HEK293T (cell line): Measurements from ENCODE around the gene ATF6B.

ENCODE experiments used
- CTCF ChIA-PET: fragments of 350-600 bp; formaldehyde crosslinking; extraction: SDS; loops from one replicate; lab custom pipeline; 2021; ENCODE audit warnings: antibody characterized with exemption, inconsistent platforms; lab: Yijun Ruan, JAX
- POLR2A ChIA-PET: fragments of 350-600 bp; formaldehyde crosslinking; extraction: SDS; loops from one replicate; lab custom pipeline; 2020; ENCODE audit warnings: antibody characterized with exemption, inconsistent platforms; lab: Yijun Ruan, JAX
- DNase-seq: peaks from one replicate; pipeline ENCODE4 v3.0.0; 2012; ENCODE audit warnings: mixed read lengths; ENCODE audit errors: extremely low spot score
- ARNT ChIP-seq: fragments of 450-650 bp; IDR thresholded peaks from 2 replicates; pipeline ENCODE4 v1.6.1; 2017; ENCODE audit warnings: mild to moderate bottlenecking
- BHLHE40 ChIP-seq: fragments of 450-650 bp; IDR thresholded peaks from 2 replicates; pipeline ENCODE4 v1.6.1; 2016; ENCODE audit warnings: mild to moderate bottlenecking, moderate library complexity, borderline replicate concordance
- CTBP1 ChIP-seq: fragments of 450-650 bp; IDR thresholded peaks from 2 replicates; pipeline ENCODE4 v1.6.1; 2016; ENCODE audit warnings: borderline replicate concordance
- ELF4 ChIP-seq: fragments of 450-650 bp; IDR thresholded peaks from 2 replicates; pipeline ENCODE4 v1.6.1; 2017; ENCODE audit warnings: antibody characterized with exemption
- FOXA1 ChIP-seq: fragments of 450-650 bp; IDR thresholded peaks from 2 replicates; pipeline ENCODE4 v1.6.1; 2016; ENCODE audit warnings: mild to moderate bottlenecking
- FOXK2 ChIP-seq: fragments of 450-650 bp; IDR thresholded peaks from 2 replicates; pipeline ENCODE4 v1.6.1; 2016; ENCODE audit warnings: mild to moderate bottlenecking
- FOXM1 ChIP-seq: fragments of 450-650 bp; IDR thresholded peaks from 2 replicates; pipeline ENCODE4 v1.6.1; 2017; ENCODE audit warnings: mild to moderate bottlenecking, borderline replicate concordance
- HDGF ChIP-seq: fragments of 450-650 bp; IDR thresholded peaks from 2 replicates; pipeline ENCODE4 v1.6.1; 2017; ENCODE audit warnings: antibody characterized with exemption, borderline replicate concordance
- L3MBTL2 ChIP-seq: fragments of 450-650 bp; conservative IDR thresholded peaks from 2 replicates; pipeline ENCODE4 v1.6.1; 2016; ENCODE audit warnings: mild to moderate bottlenecking
- LEF1 ChIP-seq: fragments of 450-650 bp; IDR thresholded peaks from 2 replicates; pipeline ENCODE4 v1.6.1; 2017; ENCODE audit warnings: mild to moderate bottlenecking, borderline replicate concordance
- NFRKB ChIP-seq: fragments of 450-650 bp; IDR thresholded peaks from 2 replicates; pipeline ENCODE4 v1.6.1; 2016; ENCODE audit warnings: mild to moderate bottlenecking, moderate library complexity
- PKNOX1 ChIP-seq: fragments of 450-650 bp; IDR thresholded peaks from 2 replicates; pipeline ENCODE4 v1.6.1; 2016
- SP1 ChIP-seq: fragments of 450-650 bp; IDR thresholded peaks from 2 replicates; pipeline ENCODE4 v1.6.1; 2017
- SUZ12 ChIP-seq: fragments of 450-650 bp; IDR thresholded peaks from 2 replicates; pipeline ENCODE4 v1.6.1; 2016; ENCODE audit warnings: mild to moderate bottlenecking
- TARDBP ChIP-seq: fragments of 450-650 bp; IDR thresholded peaks from 2 replicates; pipeline ENCODE4 v1.6.1; 2016
- ZNF384 ChIP-seq: fragments of 450-650 bp; IDR thresholded peaks from 2 replicates; pipeline ENCODE4 v1.6.1; 2016

Gene ATF6B

GRCh38 chr6:32167154-32167760 lies 39.2 kb upstream of the ATF6B start:
- TF ChIP-seq TARDBP = no peak
- TF ChIP-seq FOXK2 = no peak
- no peak for TF ChIP-seq FOXM1
- TF ChIP-seq NFRKB = no peak
- TF ChIP-seq ARNT = no peak
- TF ChIP-seq ELF4 = no peak
- TF ChIP-seq CTBP1 = no peak
- TF ChIP-seq ZNF384 = no peak
- no peak for TF ChIP-seq LEF1
- TF ChIP-seq SUZ12 = no peak
- no peak for TF ChIP-seq FOXA1
- no peak for TF ChIP-seq SP1
- TF ChIP-seq L3MBTL2 = no peak
- TF ChIP-seq BHLHE40 = no peak
- TF ChIP-seq HDGF = no peak
- TF ChIP-seq PKNOX1 = no peak
- POLR2A ChIA-PET = interaction anchor here (1.7 to 3.1 kb wide), 3 partner anchors 10 to 38 kb away, joined by 4 to 19 read pairs (median 10); partner anchors contain the start of gene AGPAT1
- CTCF ChIA-PET = interaction anchor here (1.2 kb wide), 1 partner anchor 48 kb away, joined by 3 read pairs; no protein-coding TSS in a partner anchor
- no peak for DNase-seq

- DNase-seq = no peak
- ChIA-PET POLR2A (interaction anchor here (0.8 to 3.1 kb wide), 4 partner anchors 10 to 38 kb away, joined by 3 to 19 read pairs (median 5); partner anchors contain the start of genes AGPAT1 and FKBPL), CTCF (interaction anchor here (0.6 kb wide), 1 partner anchor 27 kb away, joined by 3 read pairs; no protein-coding TSS in a partner anchor)
- no peak for TF ChIP-seq NFRKB
- TF ChIP-seq ZNF384 = no peak
- no peak for TF ChIP-seq LEF1
- no peak for TF ChIP-seq HDGF
- no peak for TF ChIP-seq PKNOX1
- no peak for TF ChIP-seq ARNT
- no peak for TF ChIP-seq L3MBTL2
- no peak for TF ChIP-seq SP1
- TF ChIP-seq FOXA1 = no peak
- no peak for TF ChIP-seq CTBP1
Observed at GRCh38 chr6:32166411-32167061, 38.5 kb upstream of the ATF6B start.

GRCh38 chr6:32164295-32164694 lies 36.2 kb upstream of the ATF6B start, which contains the start of gene EGFL8:
Gene EGFL8 (plus strand): TSS chr6:32164595. CDS start chr6:32166166, 1,571 bp downstream.
- CTCF ChIA-PET = interaction anchor here (0.6 kb wide), 1 partner anchor 581 kb away, joined by 7 read pairs; no protein-coding TSS in a partner anchor
- POLR2A ChIA-PET = interaction anchor here (3.1 kb wide), 1 partner anchor 13 kb away, joined by 19 read pairs; the partner anchor contains the start of gene AGPAT1
- TF ChIP-seq FOXK2 (no peak), ARNT (no peak), FOXM1 (no peak), SP1 (no peak), ZNF384 (no peak), TARDBP (no peak), LEF1 (no peak), NFRKB (no peak), ELF4 (no peak), PKNOX1 (no peak)
- DNase-seq = no peak

- ChIA-PET POLR2A (interaction anchor here (3.1 kb wide), 1 partner anchor 13 kb away, joined by 19 read pairs; the partner anchor contains the start of gene AGPAT1), CTCF (no interaction called here)
- TF ChIP-seq FOXA1 (no peak), NFRKB (no peak), SUZ12 (no peak), CTBP1 (no peak), ELF4 (no peak), ARNT (no peak), L3MBTL2 (no peak), BHLHE40 (no peak), FOXM1 (no peak), HDGF (no peak), FOXK2 (no peak), LEF1 (no peak), SP1 (no peak), ZNF384 (no peak), PKNOX1 (no peak), TARDBP (no peak)
- DNase-seq = no peak
Observed at GRCh38 chr6:32163559-32164258, 35.7 kb upstream of the ATF6B start.
